ENCODE measurements around the gene SPATA31C2.
A peak's percentile ranks its signal among the peaks of the same experiment; 100 is the strongest.

SPATA31C2 gene

GRCh38 chr9:88179062-88179521 is 40.8 kb upstream of the SPATA31C2 start:
- Histone ChIP-seq H2AFZ (ENCODE audit: low read length) (no peak overlapping the region; the same call in 1 of the 2 replicates), H3K36me3 (ENCODE audit: insufficient read depth, low read length) (no peaks in the 10 kb centered on the region), H3K4me1 (ENCODE audit: insufficient read depth, low read length, poor library complexity, severe bottlenecking) (peaks cover 14% of the 10 kb centered on the region), H3F3A (ENCODE audit: low read depth) (no peaks in the 10 kb centered on the region; the same call in 1 of the 2 replicates), H3K4me3 (ENCODE audit: low read length, poor library complexity, severe bottlenecking) (no peak overlapping the region), H3K79me2 (ENCODE audit: insufficient read depth, low read length) (no peaks in the 10 kb centered on the region), H3K9me2 (replicated peaks; ENCODE audit: low read depth, low read length) (no peaks in the 10 kb centered on the region), H3K27me3 (ENCODE audit: insufficient read depth, low read length, poor library complexity, severe bottlenecking) (no peaks in the 10 kb centered on the region), H4K20me1 (ENCODE audit: insufficient read depth, low read length, poor library complexity, severe bottlenecking) (no peaks in the 10 kb centered on the region), H3K9me3 (ENCODE audit: insufficient read depth, low read depth, low read length) (no peaks in the 10 kb centered on the region), H3K4me2 (ENCODE audit: low read depth, low read length, poor library complexity, severe bottlenecking) (peak overlapping the region; percentile 3), H3K9ac (ENCODE audit: low read depth, low read length, poor library complexity, severe bottlenecking) (no peak overlapping the region)
- no peak for TF ChIP-seq CTCF (conservative IDR thresholded peaks at IDR 0.05; ENCODE audit: low read length)
- no peak for TF ChIP-seq EZH2phosphoT487 (IDR thresholded peaks at IDR 0.05; ENCODE audit: borderline replicate concordance)

GRCh38 chr9:88178641-88179040 is 40.4 kb upstream of the SPATA31C2 start:
- Histone ChIP-seq H3K36me3 (ENCODE audit: insufficient read depth, low read length) (no peaks in the 10 kb centered on the region), H3K79me2 (ENCODE audit: insufficient read depth, low read length) (no peaks in the 10 kb centered on the region), H3K4me1 (ENCODE audit: insufficient read depth, low read length, poor library complexity, severe bottlenecking) (peaks cover 14% of the 10 kb centered on the region), H3K4me3 (ENCODE audit: low read length, poor library complexity, severe bottlenecking) (no peak overlapping the region), H3K9ac (ENCODE audit: low read depth, low read length, poor library complexity, severe bottlenecking) (no peak overlapping the region), H3F3A (ENCODE audit: low read depth) (no peaks in the 10 kb centered on the region; the same call in 1 of the 2 replicates), H3K9me2 (replicated peaks; ENCODE audit: low read depth, low read length) (no peaks in the 10 kb centered on the region), H3K4me2 (ENCODE audit: low read depth, low read length, poor library complexity, severe bottlenecking) (no peak overlapping the region), H4K20me1 (ENCODE audit: insufficient read depth, low read length, poor library complexity, severe bottlenecking) (no peaks in the 10 kb centered on the region), H3K9me3 (ENCODE audit: insufficient read depth, low read depth, low read length) (no peaks in the 10 kb centered on the region), H2AFZ (ENCODE audit: low read length) (no peak overlapping the region), H3K27me3 (ENCODE audit: insufficient read depth, low read length, poor library complexity, severe bottlenecking) (no peaks in the 10 kb centered on the region)
- TF ChIP-seq CTCF (conservative IDR thresholded peaks at IDR 0.05; ENCODE audit: low read length) (no peak), EZH2phosphoT487 (IDR thresholded peaks at IDR 0.05; ENCODE audit: borderline replicate concordance) (no peak)

GRCh38 chr9:88177371-88177770 is 39.1 kb upstream of the SPATA31C2 start:
- Histone ChIP-seq H3K9ac (ENCODE audit: low read depth, low read length, poor library complexity, severe bottlenecking) (no peak overlapping the region), H3K79me2 (ENCODE audit: insufficient read depth, low read length) (no peaks in the 10 kb centered on the region), H3K4me1 (ENCODE audit: insufficient read depth, low read length, poor library complexity, severe bottlenecking) (peaks cover 14% of the 10 kb centered on the region), H4K20me1 (ENCODE audit: insufficient read depth, low read length, poor library complexity, severe bottlenecking) (no peaks in the 10 kb centered on the region), H3F3A (ENCODE audit: low read depth) (no peaks in the 10 kb centered on the region; the same call in 1 of the 2 replicates), H3K9me2 (replicated peaks; ENCODE audit: low read depth, low read length) (no peaks in the 10 kb centered on the region), H3K4me3 (ENCODE audit: low read length, poor library complexity, severe bottlenecking) (no peak overlapping the region), H3K9me3 (ENCODE audit: insufficient read depth, low read depth, low read length) (no peaks in the 10 kb centered on the region), H2AFZ (ENCODE audit: low read length) (no peak overlapping the region), H3K4me2 (ENCODE audit: low read depth, low read length, poor library complexity, severe bottlenecking) (no peak overlapping the region), H3K36me3 (ENCODE audit: insufficient read depth, low read length) (no peaks in the 10 kb centered on the region), H3K27me3 (ENCODE audit: insufficient read depth, low read length, poor library complexity, severe bottlenecking) (no peaks in the 10 kb centered on the region)
- TF ChIP-seq CTCF (conservative IDR thresholded peaks at IDR 0.05; ENCODE audit: low read length) (no peak), EZH2phosphoT487 (IDR thresholded peaks at IDR 0.05; ENCODE audit: borderline replicate concordance) (no peak)
